PC-3 (cell line): ENCODE data around the gene ALG6. TPM values are rescaled to one million over a fixed set of nuclear protein-coding genes. Genes with fewer than 3 reads are reported as not detected.

Experiments
- ATAC-seq: fragments of 200-7000 bp; cut with Tn5 transposase; 2 replicates; pipeline ENCODE4 v1.9.1; 2020; ENCODE audit warnings: mild to moderate bottlenecking, moderate library complexity
- BruUV-seq: library from RNA; stranded (reverse); fragments of 400-500 nt; replicated peaks from 2 replicates; lab custom pipeline; 2021; lab: Mats Ljungman, UMichigan
- CTCF ChIA-PET: fragments of 300-600 bp; sonication (Branson Sonifier 250); formaldehyde crosslinking; loops from one replicate; lab custom pipeline; 2022; ENCODE audit warnings: antibody characterized with exemption; lab: Charles Lee
- POLR2A ChIA-PET: fragments of 300-600 bp; sonication (Branson Sonifier 250); formaldehyde crosslinking; loops from one replicate; lab custom pipeline; 2022; ENCODE audit warnings: antibody characterized with exemption; ENCODE audit not compliant: unreplicated experiment; lab: Charles Lee
- DNase-seq: peaks from one replicate; pipeline ENCODE4 v3.0.0-alpha.2; 2015
- H2AFZ ChIP-seq: fragments of 300-600 bp; sonication (generic); 2 replicates; pipeline ENCODE4 v1.6.0; 2016; ENCODE audit warnings: antibody characterized with exemption, low read length
- H3F3A ChIP-seq: fragments of 300-600 bp; sonication (generic); one replicate; pipeline ENCODE4 v1.6.0; 2017; ENCODE audit warnings: antibody characterized with exemption, low read length, control low read depth, mild to moderate bottlenecking; ENCODE audit not compliant: unreplicated experiment
- H3K27ac ChIP-seq: fragments of 300-600 bp; sonication (generic); 2 replicates; pipeline ENCODE4 v1.5.1; 2016; ENCODE audit warnings: mild to moderate bottlenecking, low read length
- H3K27me3 ChIP-seq: fragments of 300-600 bp; sonication (generic); 2 replicates; pipeline ENCODE4 v1.6.1; 2016; ENCODE audit warnings: low read length, mixed read lengths
- H3K36me3 ChIP-seq: fragments of 300-600 bp; sonication (generic); 2 replicates; pipeline ENCODE4 v1.6.1; 2016; ENCODE audit warnings: low read depth, mixed run types, low read length, mixed read lengths
- H3K4me1 ChIP-seq: fragments of 300-600 bp; sonication (generic); 2 replicates; pipeline ENCODE4 v1.5.1; 2016; ENCODE audit warnings: low read length; ENCODE audit not compliant: insufficient read depth
- H3K4me2 ChIP-seq: fragments of 300-600 bp; sonication (generic); 2 replicates; pipeline ENCODE4 v1.6.0; 2016; ENCODE audit warnings: low read length
- H3K4me3 ChIP-seq: fragments of 300-600 bp; sonication (generic); 2 replicates; pipeline ENCODE4 v1.5.1; 2016; ENCODE audit warnings: mild to moderate bottlenecking, low read length, mixed read lengths
- H3K79me2 ChIP-seq: fragments of 300-600 bp; sonication (generic); 2 replicates; pipeline ENCODE4 v1.6.1; 2017; ENCODE audit warnings: low read length, mixed read lengths
- H3K9ac ChIP-seq: fragments of 300-600 bp; sonication (generic); 2 replicates; pipeline ENCODE4 v1.6.0; 2016; ENCODE audit warnings: mild to moderate bottlenecking, low read length
- H3K9me2 ChIP-seq: fragments of 300-600 bp; sonication (generic); replicated peaks from 2 replicates; pipeline ENCODE4 v1.6.1; 2016; ENCODE audit warnings: mixed run types, low read length, mixed read lengths
- H3K9me3 ChIP-seq: fragments of 300-600 bp; sonication (generic); 2 replicates; pipeline ENCODE4 v1.6.1; 2016; ENCODE audit warnings: low read length, mixed read lengths
- H4K20me1 ChIP-seq: fragments of 300-600 bp; sonication (generic); 2 replicates; pipeline ENCODE4 v1.6.1; 2016; ENCODE audit warnings: low read length, mixed read lengths
- CTCF ChIP-seq: fragments of 300-600 bp; sonication (generic); conservative IDR thresholded peaks from 2 replicates; pipeline ENCODE4 v1.5.1; 2017; ENCODE audit warnings: antibody characterized with exemption, low read depth, mild to moderate bottlenecking, low read length
- EZH2 ChIP-seq: fragments of 300-600 bp; sonication (generic); IDR thresholded peaks from one replicate; pipeline ENCODE4 v1.6.1; 2017; ENCODE audit warnings: antibody characterized with exemption, mild to moderate bottlenecking, low read length; ENCODE audit not compliant: unreplicated experiment
- EZH2phosphoT487 ChIP-seq: fragments of 300-600 bp; sonication (generic); IDR thresholded peaks from 2 replicates; pipeline ENCODE4 v1.6.1; 2018; ENCODE audit warnings: mild to moderate bottlenecking, antibody characterized with exemption, low read length, borderline replicate concordance
- intact Hi-C: fragments of 100-400 bp; cut with micrococcal nuclease; formaldehyde crosslinking; loops from 2 replicates; pipeline ENCODE4 v1.9.0; 2023
- total RNA-seq: library from RNA; depleted of rRNA; stranded (reverse); fragments of >200 nt; gene quantifications from 2 replicates; pipeline ENCODE4 v1.2.3, GENCODE V29; 2014

ALG6 gene
- total RNA-seq, 1 experiment from 2014 or later = 17.3 TPM

- no peaks in the 10 kb centered on the region; the same call in 1 of the 2 replicates for H3K36me3 ChIP-seq
- ChIA-PET POLR2A (no interaction called here), CTCF (no interaction called here)
- no peaks in the 10 kb centered on the region for H3K9me3 ChIP-seq
- no peak overlapping the region for H3K4me2 ChIP-seq
- H3K9me2 ChIP-seq = no peaks in the 10 kb centered on the region
- no TSS peak for BruUV-seq
- ATAC-seq = no peak
- no peak overlapping the region for H3K9ac ChIP-seq
- intact Hi-C loops = loop anchor here (5.0 kb wide), 1 partner anchor 83 kb away; the partner anchor contains the start of gene ALG6
- H2AFZ ChIP-seq = no peak overlapping the region
- no peak for DNase-seq
- no peak overlapping the region for H3K4me3 ChIP-seq
- no peaks in the 10 kb centered on the region for H4K20me1 ChIP-seq
- no peaks in the 10 kb centered on the region for H3F3A ChIP-seq
- H3K4me1 ChIP-seq = no peaks in the 10 kb centered on the region
- TF ChIP-seq EZH2phosphoT487 (no peak), CTCF (no peak), EZH2 (no peak)
- no peaks in the 10 kb centered on the region for H3K27me3 ChIP-seq
- H3K27ac ChIP-seq = no peak overlapping the region
- no peaks in the 10 kb centered on the region for H3K79me2 ChIP-seq
Measured at GRCh38 chr1:63450416-63450815, 83.0 kb downstream of the ALG6 start.

DNA sequence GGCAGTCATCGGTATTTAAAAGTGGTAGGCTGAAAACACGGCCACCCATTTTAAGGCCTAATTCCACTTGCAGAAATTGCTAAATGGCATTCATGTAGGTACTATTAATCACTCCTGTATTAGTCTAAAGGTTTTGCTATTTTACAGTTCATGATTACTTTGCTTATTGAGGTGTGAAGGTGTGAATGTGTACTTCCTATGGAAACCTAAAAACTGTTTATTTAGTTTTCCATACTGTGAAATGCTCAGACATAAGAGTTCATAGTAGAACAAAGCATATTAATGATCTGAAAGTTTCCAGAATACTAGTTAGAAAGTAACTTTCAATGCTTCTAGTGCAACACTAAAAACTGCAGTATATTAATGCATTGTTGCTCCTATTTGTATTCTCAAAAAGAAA is 85.8 kb downstream of the ALG6 start:
- intact Hi-C loops = loop anchor here (5.0 kb wide), 1 partner anchor 86 kb away; the partner anchor contains the start of gene ALG6
- H3F3A ChIP-seq = no peaks in the 10 kb centered on the region

More for the DNA sequence above, 85.8 kb downstream of the ALG6 start:
- TF ChIP-seq CTCF (no peak), EZH2phosphoT487 (no peak), EZH2 (no peak)
- no peak overlapping the region for H3K4me2 ChIP-seq
- no peaks in the 10 kb centered on the region; the same call in 1 of the 2 replicates for H3K36me3 ChIP-seq
- no peak overlapping the region for H2AFZ ChIP-seq
- CTCF ChIA-PET = no interaction called here
- H3K4me3 ChIP-seq = no peak overlapping the region
- no TSS peak for BruUV-seq
- POLR2A ChIA-PET = no interaction called here
- no peaks in the 10 kb centered on the region for H3K27me3 ChIP-seq
- ATAC-seq (no peak), DNase-seq (no peak)
- no peaks in the 10 kb centered on the region for H3K79me2 ChIP-seq
- no peaks in the 10 kb centered on the region for H4K20me1 ChIP-seq
- H3K9me2 ChIP-seq = no peaks in the 10 kb centered on the region
- H3K27ac ChIP-seq = no peak overlapping the region
- H3K9me3 ChIP-seq = no peaks in the 10 kb centered on the region
- no peaks in the 10 kb centered on the region for H3K4me1 ChIP-seq
- no peak overlapping the region for H3K9ac ChIP-seq
